ENCODE measurements around the gene IL2RG.

The IL2RG gene

GRCh38 chrX:71095981-71096759 lies 15.2 kb downstream of the IL2RG start:
- TF ChIP-seq CTCF (IDR thresholded peaks at IDR 0.05; ENCODE audit: insufficient read depth, low read depth, low read length, missing control alignments) = no peak
- peak; percentile 39 for DNase-seq (ENCODE audit: low read depth)
- peak overlapping the region; percentile 62 for H3K4me3 ChIP-seq (ENCODE audit: low read length)

GRCh38 chrX:71095555-71095980 lies 15.8 kb downstream of the IL2RG start, which contains the start of gene FOXO4:
Gene FOXO4 (plus strand): TSS chrX:71095851. CDS start chrX:71096529, 678 bp downstream.
- H3K4me3 ChIP-seq (ENCODE audit: low read length) = peak within 1 kb of the TSS; percentile 62
- TF ChIP-seq CTCF (IDR thresholded peaks at IDR 0.05; ENCODE audit: insufficient read depth, low read depth, low read length, missing control alignments) = no peak
- DNase-seq (ENCODE audit: low read depth) = peak; percentile 83

DNA sequence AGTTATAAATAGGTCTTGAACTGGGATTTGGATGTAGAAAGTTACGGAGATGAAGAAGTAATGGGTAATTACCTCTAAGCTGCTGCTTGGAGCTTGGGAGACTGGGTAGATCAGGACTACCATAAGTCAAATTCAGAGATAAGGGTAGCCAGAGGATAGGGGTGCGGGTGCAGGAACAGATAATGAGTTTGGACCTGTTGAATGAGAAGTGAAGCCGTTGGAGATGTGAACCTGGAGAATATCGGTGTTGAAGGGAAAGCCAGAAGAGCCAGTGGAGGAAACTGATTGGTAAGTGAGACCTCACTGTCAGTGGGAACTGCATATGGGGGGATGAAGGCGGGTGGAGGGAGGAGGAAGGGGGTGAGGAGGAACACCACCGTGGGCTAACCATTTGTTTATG lies 16.3 kb downstream of the IL2RG start:
- no peak for TF ChIP-seq CTCF (IDR thresholded peaks at IDR 0.05; ENCODE audit: insufficient read depth, low read depth, low read length, missing control alignments)

DNA sequence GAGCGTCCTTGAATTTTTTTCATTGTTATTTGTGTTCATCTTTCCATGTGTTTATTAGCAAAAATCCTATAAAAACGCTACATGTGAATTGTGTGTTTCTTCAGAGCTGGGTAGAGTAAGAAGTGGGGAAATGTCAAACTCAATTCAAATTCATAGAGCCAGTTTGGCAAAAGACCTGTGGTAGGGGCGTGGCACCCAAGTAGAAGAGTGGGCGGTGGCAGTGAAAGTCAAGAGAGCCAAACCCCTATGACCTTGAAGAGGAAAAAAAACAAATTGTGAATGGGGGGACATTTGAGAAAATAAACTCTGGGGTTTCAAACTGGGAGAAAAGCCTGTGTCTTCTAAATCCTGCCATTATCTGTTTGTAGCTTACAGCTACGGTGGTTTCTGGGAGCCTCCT lies 20.1 kb downstream of the IL2RG start:
- H3K4me3 ChIP-seq (ENCODE audit: low read length) = no peak overlapping the region
- TF ChIP-seq CTCF (IDR thresholded peaks at IDR 0.05; ENCODE audit: insufficient read depth, low read depth, low read length, missing control alignments) = no peak
- no peak for DNase-seq (ENCODE audit: low read depth)

More for the DNA sequence above, 16.3 kb downstream of the IL2RG start:
- H3K4me3 ChIP-seq (ENCODE audit: low read length) = peak overlapping the region; percentile 57
- DNase-seq (ENCODE audit: low read depth) = no peak

GRCh38 chrX:71085900-71086299 lies 25.5 kb downstream of the IL2RG start:
- no peak overlapping the region for H3K4me3 ChIP-seq (ENCODE audit: low read length)
- DNase-seq (ENCODE audit: low read depth) = no peak
- TF ChIP-seq CTCF (IDR thresholded peaks at IDR 0.05; ENCODE audit: insufficient read depth, low read depth, low read length, missing control alignments) = no peak

- DNase-seq (ENCODE audit: low read depth) = no peak
- TF ChIP-seq CTCF (IDR thresholded peaks at IDR 0.05; ENCODE audit: insufficient read depth, low read depth, low read length, missing control alignments) = no peak
- no peak overlapping the region for H3K4me3 ChIP-seq (ENCODE audit: low read length)
Observed at GRCh38 chrX:71082822-71083221, 28.6 kb downstream of the IL2RG start.

Measured in epithelial cell of esophagus (primary cell).